ENCODE results near the gene ST6GAL1.
"Not testable (repeated sequence)": the region's sequence is repeated elsewhere in the genome, so short reads cannot be mapped to it uniquely, and the experiment has no call there.

ST6GAL1 gene

GRCh38 chr3:187017511-187018230 lies 87.3 kb downstream of the ST6GAL1 start:
- no peak overlapping the region for H3K4me3 ChIP-seq (ENCODE audit: low read depth, low read length)
- TF ChIP-seq CTCF (IDR thresholded peaks at IDR 0.05; ENCODE audit: low read depth, low read length) = no peak

- TF ChIP-seq CTCF (IDR thresholded peaks at IDR 0.05; ENCODE audit: low read depth, low read length) = no peak
- no peak overlapping the region for H3K4me3 ChIP-seq (ENCODE audit: low read depth, low read length)
These were observed 89.3 kb downstream of the ST6GAL1 start for GRCh38 chr3:187019542-187020072.

- TF ChIP-seq CTCF (IDR thresholded peaks at IDR 0.05; ENCODE audit: low read depth, low read length) = no peak
- no peak overlapping the region for H3K4me3 ChIP-seq (ENCODE audit: low read depth, low read length)
These were observed 90.0 kb downstream of the ST6GAL1 start for GRCh38 chr3:187020376-187020775.

GRCh38 chr3:187021748-187022402 lies 91.5 kb downstream of the ST6GAL1 start:
- no peak overlapping the region for H3K4me3 ChIP-seq (ENCODE audit: low read depth, low read length)
- no peak for TF ChIP-seq CTCF (IDR thresholded peaks at IDR 0.05; ENCODE audit: low read depth, low read length)

GRCh38 chr3:187022403-187023029 lies 92.2 kb downstream of the ST6GAL1 start:
- no peak overlapping the region for H3K4me3 ChIP-seq (ENCODE audit: low read depth, low read length)
- no peak for TF ChIP-seq CTCF (IDR thresholded peaks at IDR 0.05; ENCODE audit: low read depth, low read length)

- H3K4me3 ChIP-seq (ENCODE audit: low read depth, low read length) = not testable (repeated sequence)
These were observed 93.0 kb downstream of the ST6GAL1 start for GRCh38 chr3:187023340-187023739.

- no peak for TF ChIP-seq CTCF (IDR thresholded peaks at IDR 0.05; ENCODE audit: low read depth, low read length)
- no peak overlapping the region for H3K4me3 ChIP-seq (ENCODE audit: low read depth, low read length)
These were observed 94.4 kb downstream of the ST6GAL1 start for GRCh38 chr3:187024536-187025226.

Data from WI38 (cell line).